ENCODE results near the gene ATXN1. TPM values are rescaled to one million over a fixed set of nuclear protein-coding genes. Genes with fewer than 3 reads are reported as not detected.

ATXN1 gene
- total RNA-seq, 3 donors from 2014 or later = 30.4 to 87.3 (median 50.1) TPM

DNA sequence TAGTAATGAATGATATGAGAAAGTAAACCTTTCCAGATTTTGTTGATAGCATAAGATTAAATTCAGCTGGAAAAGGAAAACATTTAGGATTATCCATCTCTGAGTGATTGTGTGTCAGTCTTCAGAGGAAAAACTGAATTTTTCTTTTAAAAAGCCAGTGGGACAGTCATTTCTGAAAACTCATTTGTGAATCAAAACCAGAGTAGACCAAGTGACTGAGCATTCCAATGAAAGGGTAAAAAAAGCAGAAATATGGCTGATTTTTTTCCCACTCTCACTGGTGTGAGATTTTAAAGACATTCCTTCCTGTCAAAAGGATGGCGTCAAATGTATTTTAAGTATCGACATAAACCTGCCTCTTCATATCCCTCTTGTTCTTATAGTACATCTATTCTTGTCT is 308.9 kb downstream of the ATXN1 start:
- no peak for ATAC-seq
- intact Hi-C loops (cut with DNase I, micrococcal nuclease) = no loop called here
- H3K36me3 ChIP-seq (ENCODE audit: low read depth) = no peaks in the 10 kb centered on the region
- no peaks in the 10 kb centered on the region for H3K9me3 ChIP-seq
- TF ChIP-seq, protein P1, sequence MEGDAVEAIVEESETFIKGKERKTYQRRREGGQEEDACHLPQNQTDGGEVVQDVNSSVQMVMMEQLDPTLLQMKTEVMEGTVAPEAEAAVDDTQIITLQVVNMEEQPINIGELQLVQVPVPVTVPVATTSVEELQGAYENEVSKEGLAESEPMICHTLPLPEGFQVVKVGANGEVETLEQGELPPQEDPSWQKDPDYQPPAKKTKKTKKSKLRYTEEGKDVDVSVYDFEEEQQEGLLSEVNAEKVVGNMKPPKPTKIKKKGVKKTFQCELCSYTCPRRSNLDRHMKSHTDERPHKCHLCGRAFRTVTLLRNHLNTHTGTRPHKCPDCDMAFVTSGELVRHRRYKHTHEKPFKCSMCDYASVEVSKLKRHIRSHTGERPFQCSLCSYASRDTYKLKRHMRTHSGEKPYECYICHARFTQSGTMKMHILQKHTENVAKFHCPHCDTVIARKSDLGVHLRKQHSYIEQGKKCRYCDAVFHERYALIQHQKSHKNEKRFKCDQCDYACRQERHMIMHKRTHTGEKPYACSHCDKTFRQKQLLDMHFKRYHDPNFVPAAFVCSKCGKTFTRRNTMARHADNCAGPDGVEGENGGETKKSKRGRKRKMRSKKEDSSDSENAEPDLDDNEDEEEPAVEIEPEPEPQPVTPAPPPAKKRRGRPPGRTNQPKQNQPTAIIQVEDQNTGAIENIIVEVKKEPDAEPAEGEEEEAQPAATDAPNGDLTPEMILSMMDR (IDR thresholded peaks at IDR 0.05) = no peak
- H3K4me1 ChIP-seq (ENCODE audit: low read depth) = no peaks in the 10 kb centered on the region
- no peak for DNase-seq
- no peak overlapping the region for H3K4me3 ChIP-seq

DNA sequence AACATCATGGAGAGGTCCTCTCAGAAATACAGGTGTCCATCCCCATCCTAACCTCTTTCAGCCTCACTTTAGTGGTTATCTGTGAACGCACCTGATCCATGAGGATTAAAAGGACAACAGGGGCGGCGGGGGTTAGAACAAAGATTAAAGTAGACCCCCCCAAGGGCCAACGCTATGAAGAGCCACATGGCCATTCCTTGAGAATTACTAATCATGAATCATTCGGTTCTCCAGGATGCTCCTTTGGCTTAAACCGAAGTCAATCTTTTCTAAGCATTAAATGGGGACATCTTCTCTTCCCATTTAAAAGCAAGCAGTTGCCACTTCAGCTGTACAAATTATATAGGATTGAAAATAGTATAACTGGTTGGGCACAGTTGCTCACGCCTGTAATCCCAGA is 310.4 kb downstream of the ATXN1 start:
- Histone ChIP-seq H3K36me3 (ENCODE audit: low read depth) (no peaks in the 10 kb centered on the region), H3K9me3 (no peaks in the 10 kb centered on the region), H3K4me1 (ENCODE audit: low read depth) (no peaks in the 10 kb centered on the region), H3K4me3 (no peak overlapping the region)
- DNase-seq (no peak), ATAC-seq (no peak)
- TF ChIP-seq, protein P1 (IDR thresholded peaks at IDR 0.05) = no peak
- intact Hi-C loops (cut with DNase I, micrococcal nuclease) = no loop called here

GRCh38 chr6:16450285-16450684 is 311.0 kb downstream of the ATXN1 start:
- Histone ChIP-seq H3K4me1 (ENCODE audit: low read depth) (no peaks in the 10 kb centered on the region), H3K4me3 (no peak overlapping the region), H3K36me3 (ENCODE audit: low read depth) (no peaks in the 10 kb centered on the region), H3K9me3 (no peaks in the 10 kb centered on the region)
- TF ChIP-seq, protein P1 (IDR thresholded peaks at IDR 0.05) = no peak
- DNase-seq (no peak), ATAC-seq (no peak)
- intact Hi-C loops (cut with DNase I, micrococcal nuclease) = no loop called here

DNA sequence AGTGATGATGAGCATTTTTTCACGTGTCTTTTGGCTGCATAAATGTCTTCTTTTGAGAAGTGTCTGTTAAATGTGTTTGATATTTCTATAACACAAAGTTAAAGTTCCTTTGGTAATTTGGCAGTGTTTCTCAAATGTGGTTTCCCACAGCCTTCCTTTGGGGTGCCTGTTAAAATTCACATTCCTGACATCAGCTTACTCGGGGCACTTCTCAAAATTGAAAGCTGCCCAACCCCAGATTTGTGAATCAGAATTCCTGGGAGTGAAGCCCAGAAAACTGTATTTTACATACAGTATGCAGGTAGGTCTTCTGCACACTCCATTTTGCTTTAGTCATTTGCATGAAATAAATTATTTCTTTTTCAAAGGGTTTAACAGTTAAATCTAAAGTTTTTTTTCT is 315.0 kb downstream of the ATXN1 start:
- TF ChIP-seq, protein P1 (IDR thresholded peaks at IDR 0.05) = no peak

GRCh38 chr6:16442031-16442430 is 319.2 kb downstream of the ATXN1 start:
- H3K9me3 ChIP-seq = no peaks in the 10 kb centered on the region
- ATAC-seq = no peak
- intact Hi-C loops (cut with DNase I, micrococcal nuclease) = no loop called here
- no peak overlapping the region for H3K4me3 ChIP-seq
- TF ChIP-seq, protein P1 (IDR thresholded peaks at IDR 0.05) = no peak
- H3K4me1 ChIP-seq (ENCODE audit: low read depth) = no peaks in the 10 kb centered on the region
- no peak for DNase-seq
- no peaks in the 10 kb centered on the region for H3K36me3 ChIP-seq (ENCODE audit: low read depth)

More for the DNA sequence above, 315.0 kb downstream of the ATXN1 start:
- no peaks in the 10 kb centered on the region for H3K36me3 ChIP-seq (ENCODE audit: low read depth)
- no peak for ATAC-seq
- intact Hi-C loops (cut with DNase I, micrococcal nuclease) = no loop called here
- no peaks in the 10 kb centered on the region for H3K4me1 ChIP-seq (ENCODE audit: low read depth)
- no peak overlapping the region for H3K4me3 ChIP-seq
- no peak for DNase-seq
- no peaks in the 10 kb centered on the region for H3K9me3 ChIP-seq

- Histone ChIP-seq H3K9me3 (no peaks in the 10 kb centered on the region), H3K4me1 (ENCODE audit: low read depth) (no peaks in the 10 kb centered on the region), H3K36me3 (ENCODE audit: low read depth) (no peaks in the 10 kb centered on the region), H3K4me3 (no peak overlapping the region)
- ATAC-seq = no peak
- DNase-seq = no peak
- intact Hi-C loops (cut with DNase I, micrococcal nuclease) = no loop called here
- TF ChIP-seq, protein P1 (IDR thresholded peaks at IDR 0.05) = no peak
Measured at GRCh38 chr6:16441262-16441661, 320.0 kb downstream of the ATXN1 start.

Data from mucosa of descending colon (tissue), 3 donors.